GM19468 (cell line): ENCODE data around the gene WIPI1.

Source experiments
- ATAC-seq: cut with Tn5 transposase; IDR thresholded peaks from one replicate; pipeline ENCODE4 v1.9.1; 2021; ENCODE audit warnings: mild to moderate bottlenecking, moderate library complexity, moderate number of reproducible peaks; ENCODE audit not compliant: unreplicated experiment; ENCODE audit errors: extremely low read depth

The WIPI1 gene

GRCh38 chr17:68441070-68441770 lies 16.1 kb downstream of the WIPI1 start:
- ATAC-seq, result no peak

GRCh38 chr17:68440526-68440925 lies 16.8 kb downstream of the WIPI1 start:
- ATAC-seq, result no peak

DNA sequence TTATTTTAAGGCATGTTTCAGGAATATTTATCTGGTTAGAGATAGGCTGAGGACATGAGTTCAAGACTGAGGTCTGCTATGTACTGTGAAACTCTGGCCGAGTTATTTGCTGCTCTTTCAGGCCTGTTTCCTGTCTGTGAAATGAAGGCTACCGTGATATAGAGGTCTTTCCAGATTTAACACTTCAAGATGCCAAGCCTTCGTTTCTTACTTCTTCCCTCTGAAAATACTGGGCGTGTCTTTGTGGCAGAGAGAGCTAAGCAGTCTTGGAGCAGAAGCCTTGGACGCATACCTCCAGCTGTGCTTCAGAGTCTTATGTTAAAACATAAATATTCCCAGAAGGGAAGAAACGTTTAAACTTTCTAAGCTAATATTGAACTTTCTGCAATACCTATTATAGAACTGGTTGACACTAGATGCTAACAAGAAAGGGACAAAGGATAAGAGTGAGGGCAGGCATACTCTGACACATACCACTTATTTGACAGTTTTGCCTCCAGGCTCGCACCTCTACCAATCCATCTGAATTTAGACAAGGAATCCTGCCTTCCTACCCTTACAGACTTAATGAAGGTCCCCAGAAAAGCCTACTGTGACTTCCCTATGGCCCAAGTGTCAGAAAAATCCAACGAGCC lies 17.5 kb downstream of the WIPI1 start:
- ATAC-seq, result no peak

- ATAC-seq, result peak; percentile 49
Measured at GRCh38 chr17:68437979-68438822, 19.1 kb downstream of the WIPI1 start.

DNA sequence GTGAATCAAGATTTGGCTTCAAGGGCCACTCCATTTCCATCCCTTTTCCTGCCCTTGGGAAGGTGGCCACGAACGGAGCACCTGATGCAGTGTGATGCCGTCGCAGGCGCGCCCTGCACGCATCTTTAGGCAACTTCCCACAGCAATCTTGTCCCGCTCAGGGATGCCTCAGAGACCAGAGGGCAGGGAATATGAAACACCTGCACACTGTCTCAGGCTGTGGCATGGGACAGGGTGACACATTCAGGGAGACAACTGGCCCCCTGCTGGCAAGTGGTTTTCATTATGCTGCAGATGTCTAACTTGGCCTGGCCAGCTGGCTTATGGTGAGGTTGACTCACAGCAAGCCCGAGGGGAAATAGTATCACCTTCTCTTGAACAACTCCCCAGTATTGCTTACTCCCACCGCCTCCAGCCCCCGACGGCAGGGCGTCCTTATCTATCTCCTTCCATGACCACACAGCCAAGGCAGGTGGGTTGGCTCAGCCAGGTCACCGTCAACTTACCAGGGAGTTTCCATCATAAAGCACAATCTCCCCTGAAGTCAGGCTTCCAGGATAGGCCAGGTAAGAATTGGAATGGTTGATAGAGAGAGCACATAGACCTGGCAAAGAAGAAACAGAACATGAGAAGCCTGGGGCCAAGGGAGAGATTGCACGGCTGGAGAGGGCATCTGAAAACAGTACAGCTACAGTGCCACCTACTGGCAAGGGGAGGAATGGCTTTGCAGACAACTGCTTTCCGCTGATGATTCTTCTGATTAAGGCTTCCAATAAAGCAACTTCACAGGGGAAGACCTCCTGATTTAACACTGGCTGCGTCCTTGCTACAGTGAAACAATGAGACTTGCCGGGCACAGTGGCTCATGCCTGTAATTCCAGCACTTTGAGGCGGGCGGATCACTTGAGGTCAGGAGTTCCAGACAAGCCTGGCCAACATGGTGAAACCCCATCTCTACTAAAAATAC lies 21.1 kb downstream of the WIPI1 start:
- ATAC-seq, result no peak

DNA sequence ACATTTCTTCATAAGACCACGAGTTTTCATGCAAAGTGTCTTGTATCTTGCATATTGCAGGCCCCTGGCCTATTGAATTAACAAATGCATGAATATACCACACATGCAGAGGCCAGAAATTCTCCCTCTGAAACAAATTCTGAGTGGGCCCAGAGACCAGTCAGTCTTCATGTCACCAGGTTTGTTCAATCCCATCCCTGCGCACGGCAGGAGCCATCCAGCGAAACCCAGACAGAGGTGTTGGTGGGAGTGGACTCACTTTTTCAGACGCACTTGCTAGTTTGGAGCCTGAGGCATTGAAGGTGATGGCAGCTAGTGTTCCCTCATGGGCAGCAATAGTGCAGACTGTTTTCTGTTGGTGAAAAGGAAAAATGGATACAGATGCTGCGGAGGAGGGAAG lies 21.9 kb downstream of the WIPI1 start:
- ATAC-seq, result no peak

GRCh38 chr17:68433911-68434508 lies 23.3 kb downstream of the WIPI1 start:
- ATAC-seq, result no peak

GRCh38 chr17:68433211-68433610 lies 24.1 kb downstream of the WIPI1 start:
- no peak for ATAC-seq

DNA sequence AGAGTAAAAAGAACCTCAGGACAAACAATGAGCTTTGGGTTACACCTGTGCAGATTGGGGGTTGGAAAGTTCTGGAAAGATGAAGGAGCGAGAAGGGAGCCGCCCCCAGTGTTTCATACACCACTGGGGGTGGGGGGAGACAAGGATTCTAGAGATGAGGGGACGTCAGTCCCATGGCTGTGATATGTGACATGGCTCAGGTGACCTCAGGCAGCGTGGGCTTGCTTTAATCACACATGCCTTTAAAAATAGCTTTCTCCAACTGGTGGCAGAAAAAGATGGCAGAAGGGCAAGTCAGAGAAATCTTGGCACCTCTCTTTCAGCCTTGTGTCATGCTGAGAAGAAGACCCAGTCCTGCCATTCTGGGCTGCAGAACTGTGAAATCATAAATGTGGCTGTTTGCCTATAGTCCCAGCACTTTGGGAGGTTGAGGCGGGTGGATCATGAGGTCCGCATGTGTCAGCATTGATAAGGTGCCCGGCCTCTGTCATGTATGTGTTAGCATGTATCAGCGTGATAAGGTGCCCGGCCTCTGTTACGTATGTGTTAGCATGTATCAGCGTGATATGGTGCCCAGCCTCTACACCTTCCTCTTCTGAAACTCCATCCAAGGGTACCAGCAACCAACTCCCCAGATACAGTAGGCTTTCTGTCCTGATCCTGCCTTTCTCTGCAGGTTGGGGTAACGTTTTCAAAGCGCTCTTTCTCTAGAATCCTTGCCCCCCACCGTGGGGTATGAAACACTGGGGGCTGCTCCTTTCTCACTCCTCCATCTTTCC lies 25.0 kb downstream of the WIPI1 start:
- no peak for ATAC-seq

- ATAC-seq, result no peak
Measured at GRCh38 chr17:68431661-68432071, 25.6 kb downstream of the WIPI1 start.

DNA sequence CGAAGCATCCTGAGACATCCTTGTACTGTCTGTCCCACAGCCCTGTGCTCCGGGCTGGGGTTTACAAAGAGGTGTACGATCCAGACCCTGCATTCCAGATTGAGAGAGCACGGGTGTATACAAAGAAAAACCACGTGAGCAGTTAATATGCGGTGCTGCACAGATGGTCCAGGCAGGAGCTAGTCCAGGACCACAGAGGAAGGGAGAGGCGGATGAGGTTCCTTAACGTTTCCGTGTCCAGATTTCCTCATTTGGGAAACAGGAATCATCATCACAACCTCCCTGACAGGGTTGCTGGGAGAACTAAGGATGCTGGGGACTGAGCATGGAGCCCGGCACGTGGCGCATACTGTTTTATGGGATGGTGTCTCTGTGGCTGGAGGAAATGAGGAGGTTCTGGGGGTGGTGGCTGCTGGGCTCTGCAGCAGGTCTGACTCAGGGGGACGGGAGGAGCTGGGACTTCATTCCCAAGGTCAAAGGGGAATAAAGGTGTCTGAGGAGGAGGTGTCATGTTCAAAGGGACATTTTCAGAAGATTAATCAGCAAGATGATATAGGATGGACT lies 26.2 kb downstream of the WIPI1 start:
- no peak for ATAC-seq

GRCh38 chr17:68429881-68430280 lies 27.4 kb downstream of the WIPI1 start:
- no peak for ATAC-seq

DNA sequence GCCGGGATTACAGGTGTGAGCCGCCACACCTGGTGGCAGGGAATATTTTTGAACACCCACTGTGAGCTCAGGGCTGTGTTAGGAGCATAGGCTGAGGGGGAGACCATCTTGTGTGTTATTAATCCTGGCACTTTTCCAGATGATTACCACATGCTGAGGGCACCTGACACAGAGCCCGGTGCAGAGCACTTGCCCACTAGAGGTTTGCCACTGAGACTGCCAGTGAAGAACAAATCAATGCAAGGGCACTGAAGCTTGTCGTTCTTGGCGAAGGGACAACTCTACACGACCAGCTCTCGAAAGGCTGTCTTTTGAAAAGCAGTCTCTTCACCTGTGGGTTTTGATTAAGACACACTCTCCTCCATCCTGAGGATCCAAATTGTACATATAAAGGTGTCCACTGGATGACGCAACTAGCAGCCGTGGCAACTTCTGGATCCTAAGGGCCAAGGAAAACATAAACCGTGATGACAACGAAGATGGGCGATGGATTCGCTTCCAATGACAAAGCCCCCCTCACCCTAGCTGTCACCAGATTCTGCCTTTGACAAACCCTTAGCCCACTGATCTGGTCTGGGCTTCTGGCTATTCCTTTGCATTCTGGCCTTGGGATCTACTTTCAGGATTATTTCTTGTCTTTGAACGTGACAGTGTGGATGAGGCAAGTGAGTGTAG lies 28.7 kb downstream of the WIPI1 start:
- no peak for ATAC-seq

- no peak for ATAC-seq
Measured at GRCh38 chr17:68427575-68427974, 29.7 kb downstream of the WIPI1 start.

- ATAC-seq, result no peak
Measured at GRCh38 chr17:68425979-68426378, 31.3 kb downstream of the WIPI1 start.

DNA sequence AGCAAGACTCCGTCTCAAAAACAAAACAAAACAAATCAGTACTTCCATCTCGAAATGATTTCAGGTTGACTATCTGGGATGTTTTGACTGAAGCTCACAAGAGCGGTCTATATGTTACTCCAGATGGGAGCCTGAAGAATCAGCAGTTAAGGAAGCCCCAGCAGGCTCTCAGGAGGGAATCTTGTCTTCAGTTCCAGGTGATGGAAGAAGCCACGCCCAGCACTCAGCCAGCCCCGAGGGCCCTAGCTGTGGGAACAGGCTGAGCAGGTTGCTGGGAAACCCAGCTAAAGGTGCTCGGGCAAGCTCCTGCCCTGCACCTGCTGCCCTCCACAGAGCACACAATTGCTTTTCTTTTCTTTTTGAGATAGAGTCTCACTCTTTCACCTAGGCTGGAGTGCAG lies 32.4 kb downstream of the WIPI1 start:
- no peak for ATAC-seq

GRCh38 chr17:68424203-68424602 lies 33.1 kb downstream of the WIPI1 start:
- ATAC-seq, result no peak

DNA sequence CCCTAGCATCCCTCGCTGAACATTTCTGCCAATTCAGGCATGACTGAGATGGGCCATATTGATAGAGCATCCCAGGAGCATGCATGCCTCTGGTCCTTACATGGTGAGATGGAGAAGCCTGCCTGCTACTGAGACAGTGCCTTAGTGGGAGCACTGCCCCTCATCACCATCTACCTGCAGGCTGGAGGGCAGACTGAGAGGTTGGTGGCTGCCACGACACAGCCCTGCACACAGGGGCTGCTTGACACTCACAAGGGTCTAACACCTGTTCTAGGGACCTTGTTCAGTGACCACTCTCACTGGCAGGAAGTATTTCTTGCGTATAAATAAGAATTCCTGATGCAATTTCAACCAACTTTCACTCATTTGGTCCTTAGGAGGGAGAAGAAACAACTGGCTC lies 34.0 kb downstream of the WIPI1 start:
- ATAC-seq, result no peak
